Stimulated activated CD4-positive, alpha-beta T cell treated with anti-CD3 and anti-CD28 coated beads, Interleukin-4, amount 100 ng/mL, for 24 hours (primary cell): ENCODE measurements around the gene DLG2.
"Not testable (repeated sequence)": the region's sequence is repeated elsewhere in the genome, so short reads cannot be mapped to it uniquely, and the experiment has no call there.

ENCODE experiments used
- DNase-seq: peaks from one replicate; pipeline ENCODE4 v3.0.0-alpha.2; 2020

DLG2 gene

DNA sequence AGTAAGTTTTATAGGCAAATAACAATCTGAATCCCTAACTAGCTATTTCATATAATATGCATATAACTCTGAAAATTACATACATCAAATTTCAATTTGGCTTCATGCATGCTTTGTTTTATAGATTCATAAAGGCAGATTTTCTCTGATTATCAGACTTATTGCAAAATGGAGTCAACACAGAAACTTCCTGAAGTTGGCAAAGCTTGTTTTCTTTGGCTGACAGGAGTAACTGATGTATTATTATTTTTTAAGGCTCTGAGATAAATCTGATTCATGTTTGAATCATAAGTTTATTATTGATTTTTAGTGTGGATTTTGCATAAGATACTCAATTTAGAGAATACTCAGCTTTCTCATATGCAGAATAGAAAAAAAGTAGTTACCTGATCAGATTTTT is 1984.6 kb downstream of the DLG2 start:
- DNase-seq, result no peak

DNA sequence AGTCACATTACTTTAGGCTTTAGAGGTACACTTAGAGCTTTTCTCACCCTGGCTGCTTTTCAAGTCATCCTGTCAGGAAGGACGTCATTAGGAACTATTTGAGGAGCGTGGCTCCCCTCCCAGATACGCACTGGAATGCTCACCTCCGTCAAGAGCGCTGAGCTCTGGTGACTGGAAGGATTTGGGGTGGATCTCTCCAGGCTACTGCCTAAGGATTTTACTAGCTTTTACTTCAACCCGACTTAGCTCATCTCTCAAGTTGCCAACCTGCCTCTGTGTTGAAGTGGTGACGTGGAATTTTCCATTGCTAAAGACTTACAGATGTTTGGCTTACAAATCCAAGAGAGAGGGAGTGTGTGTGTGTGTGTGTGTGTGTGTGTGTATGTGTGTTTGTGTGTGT is 1985.6 kb downstream of the DLG2 start:
- DNase-seq, result no peak

DNA sequence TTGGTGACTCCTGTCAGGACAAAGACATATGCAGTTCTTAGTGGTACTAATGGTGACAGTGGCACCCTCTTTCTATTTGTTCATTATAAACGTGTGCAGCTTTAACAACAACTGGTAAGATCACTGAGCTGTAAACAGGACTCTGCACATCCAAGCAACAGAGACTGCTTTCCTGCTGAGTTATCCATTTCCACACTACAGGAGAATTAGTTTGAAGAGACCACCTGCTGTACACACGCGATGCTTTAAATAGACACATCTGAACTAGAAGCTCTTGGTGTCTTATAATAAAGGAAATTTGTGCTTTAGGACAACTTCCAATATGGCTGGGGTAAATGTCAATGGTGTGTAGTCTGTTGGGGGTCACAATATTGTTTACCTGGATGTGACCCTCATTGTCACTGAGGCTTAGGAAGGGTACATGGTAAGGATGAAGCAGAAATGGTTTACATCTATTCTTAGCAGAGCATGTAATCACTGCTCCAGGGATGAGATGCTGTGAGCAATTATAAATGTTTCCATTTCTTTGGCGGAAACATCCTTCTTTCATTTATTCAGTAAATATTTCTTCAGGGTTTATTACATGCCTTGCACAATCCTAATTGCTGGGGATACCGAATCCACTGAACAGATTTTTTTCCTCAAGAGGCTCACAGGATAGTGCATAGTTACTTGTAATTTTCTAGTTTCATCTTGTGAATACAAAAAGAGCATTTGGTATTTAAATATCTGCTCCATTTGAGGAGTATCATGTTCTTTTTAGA is 1987.0 kb downstream of the DLG2 start:
- DNase-seq, result no peak

DNA sequence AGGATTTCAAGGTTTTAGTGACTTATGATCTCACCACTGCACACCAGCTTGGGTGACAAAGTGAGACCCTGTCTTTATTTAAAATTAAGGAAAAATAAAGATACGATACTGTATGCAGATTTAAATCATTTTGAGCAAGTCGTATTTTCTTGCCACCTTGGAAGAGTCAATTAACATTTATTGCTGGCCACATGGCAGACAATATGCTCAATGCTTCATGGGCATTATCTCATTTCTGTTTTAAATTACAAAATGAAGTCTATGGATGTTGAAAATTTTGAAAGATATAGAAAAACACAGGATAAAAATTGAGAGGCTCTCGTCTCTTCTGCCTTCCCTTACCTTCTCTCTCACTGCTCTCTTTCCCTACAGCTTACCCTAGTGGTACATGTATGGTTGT is 1992.0 kb downstream of the DLG2 start:
- DNase-seq, result no peak

DNA sequence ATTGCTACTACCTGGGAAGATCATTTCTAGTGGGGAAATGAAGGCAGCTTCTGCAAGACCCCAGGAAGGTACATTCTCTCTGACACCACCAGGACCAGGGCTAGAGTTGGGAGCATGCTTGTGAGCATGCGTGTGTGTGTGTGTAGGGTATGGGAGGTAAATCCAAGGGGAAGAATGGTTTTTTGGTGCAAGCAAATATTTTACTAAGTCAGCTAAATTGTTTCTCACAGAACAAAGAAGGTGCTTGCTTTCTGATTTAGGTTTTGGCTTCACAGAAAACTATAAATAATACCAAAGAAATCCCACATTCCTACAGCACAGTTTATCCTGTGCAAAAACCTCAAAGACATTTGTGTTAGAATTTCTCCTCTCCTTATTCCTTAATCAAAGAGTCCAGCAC is 1996.9 kb downstream of the DLG2 start:
- DNase-seq, result no peak

DNA sequence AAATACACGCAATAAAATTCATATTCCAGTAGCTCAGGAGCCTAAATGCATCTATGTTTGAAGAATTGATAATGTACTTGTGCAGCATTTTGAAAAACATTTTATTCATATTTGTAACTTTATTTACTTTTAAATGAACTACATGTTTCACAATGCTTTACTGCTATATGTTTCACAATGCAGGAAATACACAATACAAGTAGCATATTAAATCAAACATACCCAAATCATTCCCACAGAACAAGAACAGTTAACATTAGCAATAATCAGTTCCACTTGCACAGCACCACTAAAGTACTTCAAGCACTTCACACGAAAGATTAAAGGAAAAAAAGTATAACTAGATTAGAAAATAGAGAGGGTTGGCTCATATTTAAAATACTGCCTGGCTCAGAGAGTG is 1997.4 kb downstream of the DLG2 start:
- DNase-seq, result no peak

DNA sequence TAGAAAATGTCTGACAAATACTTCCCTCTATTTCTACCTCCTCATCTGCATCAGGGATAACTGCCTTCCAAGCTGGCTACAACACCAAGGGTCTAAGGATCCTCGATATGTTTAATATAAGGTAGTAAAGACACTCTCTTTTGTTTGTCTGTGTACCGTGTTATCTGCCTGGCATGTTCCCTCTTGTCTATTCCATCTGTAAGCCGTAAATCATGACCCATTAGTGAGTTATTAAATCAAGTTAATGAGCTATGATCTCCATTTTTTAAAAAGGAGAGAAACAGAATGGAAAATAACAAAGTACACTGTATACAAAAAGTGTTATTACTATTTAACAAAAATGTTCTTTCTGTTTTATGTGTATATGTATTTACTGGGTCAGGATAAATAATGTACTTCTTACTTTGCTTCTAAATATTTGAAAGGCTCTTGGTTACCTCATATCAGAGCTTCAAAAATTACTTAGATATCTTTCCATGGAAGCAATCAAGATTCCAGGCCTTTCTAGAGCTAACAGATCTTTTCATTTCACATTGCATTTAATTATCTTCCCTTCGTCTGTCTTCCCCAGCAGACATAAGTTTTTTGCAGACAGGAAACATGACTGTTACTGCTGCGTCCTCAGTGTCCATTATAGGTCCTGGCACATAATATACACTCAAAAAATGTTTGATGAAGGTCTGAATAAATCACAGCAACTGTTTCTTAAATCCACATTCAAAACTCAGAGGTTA is 1998.4 kb downstream of the DLG2 start:
- DNase-seq, result no peak

DNA sequence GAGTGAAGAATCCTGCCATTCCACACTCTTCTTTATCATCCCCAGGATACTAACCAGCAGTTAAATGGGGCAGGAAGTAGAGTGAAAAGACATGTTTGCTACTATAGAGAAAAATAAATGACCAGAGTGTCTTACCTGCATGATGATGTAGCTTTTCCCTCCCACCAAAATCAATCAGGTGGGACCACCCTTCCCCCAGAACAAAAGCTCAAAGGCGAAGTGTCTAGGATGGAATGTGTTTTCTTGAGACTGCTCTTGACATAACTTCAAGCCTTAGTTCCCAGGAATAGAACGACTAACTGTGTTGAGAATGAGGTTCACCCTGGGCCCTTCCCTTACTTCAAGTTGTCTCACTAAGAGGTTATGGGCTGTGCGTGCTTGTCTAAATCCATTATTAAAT is 2001.8 kb downstream of the DLG2 start:
- DNase-seq, result no peak

DNA sequence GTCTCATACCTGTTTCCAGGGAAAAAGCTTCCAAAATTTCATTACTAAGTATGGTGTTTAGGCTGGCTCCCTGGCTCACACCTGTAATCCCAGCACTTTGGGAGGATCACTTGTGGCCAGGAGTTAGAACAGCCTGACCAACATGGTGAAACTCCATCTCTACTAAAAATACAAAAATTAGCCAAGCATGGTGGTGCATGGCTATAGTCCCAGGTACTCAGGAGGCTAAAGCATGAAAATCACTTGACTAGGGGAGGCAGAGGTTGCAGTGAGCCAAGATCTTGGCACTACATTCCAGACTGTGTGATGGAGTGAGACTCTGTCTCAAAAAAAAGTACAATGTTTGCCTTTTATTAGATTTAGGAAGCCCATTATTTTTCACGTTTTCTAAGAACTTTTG is 2009.5 kb downstream of the DLG2 start:
- DNase-seq, result no peak

DNA sequence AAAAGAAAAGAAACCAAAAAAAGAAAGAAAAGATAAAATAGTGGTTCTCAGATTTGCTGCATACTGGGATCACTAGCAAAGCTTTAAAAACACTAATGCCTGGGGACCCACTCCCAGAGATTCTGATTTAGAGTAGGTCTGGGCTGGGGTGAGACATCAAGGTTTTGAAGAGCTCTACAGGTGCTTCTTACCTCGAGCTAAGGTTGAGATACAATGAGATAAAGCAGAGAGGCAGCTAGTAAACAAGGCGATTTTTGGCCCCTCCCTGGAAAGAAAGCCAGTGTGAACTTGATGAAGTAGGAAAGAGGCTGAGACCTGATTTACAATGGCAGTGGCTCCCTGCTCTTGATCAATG is 2013.4 kb downstream of the DLG2 start:
- DNase-seq, result no peak

DNA sequence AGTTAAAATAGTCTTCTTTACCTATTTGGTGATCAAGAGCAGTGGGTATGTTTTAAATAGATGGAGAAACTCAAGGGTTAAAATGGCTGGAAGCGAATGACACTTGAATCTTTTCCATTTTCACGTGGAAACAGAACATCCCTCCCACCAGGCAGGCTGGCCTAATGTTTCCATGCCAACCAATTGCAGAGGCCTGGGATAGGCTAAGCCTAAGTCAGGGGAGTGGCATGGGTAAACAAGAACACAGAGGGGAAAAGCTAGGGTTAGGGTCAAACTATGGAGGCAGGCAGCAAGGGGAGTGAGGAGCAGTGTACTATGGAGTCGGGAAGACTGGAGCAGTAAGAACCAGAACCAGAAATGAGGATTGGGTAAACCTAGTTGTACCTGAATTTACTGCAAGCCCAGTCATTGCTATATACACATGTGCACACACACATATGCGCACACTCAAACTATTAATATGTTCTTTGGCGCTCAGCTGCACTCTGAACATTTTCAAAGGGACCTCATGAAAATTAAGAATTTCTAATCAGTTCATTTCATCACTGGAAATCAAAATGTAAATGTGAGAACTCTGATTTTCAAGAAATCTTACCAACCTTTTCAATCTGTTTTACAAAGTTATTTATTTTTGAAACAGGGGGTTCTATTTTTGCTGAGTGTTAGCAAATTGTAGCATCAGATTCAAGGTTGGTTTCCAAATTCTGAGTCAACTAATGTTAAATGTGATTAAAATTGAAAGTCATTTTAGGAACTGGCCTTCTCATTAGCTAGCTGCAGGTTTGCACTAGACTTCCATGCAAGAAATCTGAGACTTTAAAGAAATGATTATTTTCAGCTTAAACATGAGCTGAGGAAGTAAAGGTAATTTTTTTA is 2014.0 kb downstream of the DLG2 start:
- no peak for DNase-seq

DNA sequence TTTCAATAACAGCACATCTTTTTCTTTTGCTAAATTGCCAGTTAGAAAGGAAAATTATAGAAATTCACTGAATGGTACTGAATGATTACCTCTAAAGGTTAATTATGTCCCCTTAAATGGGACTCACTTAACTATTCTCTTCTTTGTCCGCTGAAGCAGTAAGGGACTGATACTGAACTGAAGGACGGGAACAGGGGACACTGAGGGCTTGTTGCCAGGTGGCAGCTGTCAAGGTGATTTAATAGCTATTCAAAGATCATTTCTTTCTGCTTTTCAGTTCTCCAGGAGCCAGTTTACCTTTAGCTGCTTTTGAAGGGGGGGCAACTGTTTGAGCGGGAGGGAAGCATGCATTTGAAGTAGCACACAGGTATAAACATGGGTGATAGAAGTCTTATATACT is 2015.5 kb downstream of the DLG2 start:
- no peak for DNase-seq

DNA sequence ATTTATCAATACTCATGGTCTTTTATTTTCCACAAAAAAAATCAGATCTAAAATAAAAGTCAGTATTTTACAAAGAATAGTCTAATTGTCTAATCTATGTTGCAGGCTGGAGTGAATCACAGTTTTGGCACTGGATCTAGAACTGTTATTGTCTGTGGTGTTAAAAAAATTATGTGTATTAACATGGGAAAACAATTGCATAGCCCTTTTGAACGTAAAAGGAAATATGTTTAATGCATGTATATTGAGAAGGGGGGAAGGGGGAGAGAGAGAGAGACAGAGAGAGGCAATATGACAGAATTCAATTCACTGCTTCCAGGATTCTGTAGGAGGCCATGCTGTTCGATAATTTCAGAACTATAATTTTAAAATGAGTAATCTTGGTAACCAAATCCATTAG is 2016.1 kb downstream of the DLG2 start:
- no peak for DNase-seq

DNA sequence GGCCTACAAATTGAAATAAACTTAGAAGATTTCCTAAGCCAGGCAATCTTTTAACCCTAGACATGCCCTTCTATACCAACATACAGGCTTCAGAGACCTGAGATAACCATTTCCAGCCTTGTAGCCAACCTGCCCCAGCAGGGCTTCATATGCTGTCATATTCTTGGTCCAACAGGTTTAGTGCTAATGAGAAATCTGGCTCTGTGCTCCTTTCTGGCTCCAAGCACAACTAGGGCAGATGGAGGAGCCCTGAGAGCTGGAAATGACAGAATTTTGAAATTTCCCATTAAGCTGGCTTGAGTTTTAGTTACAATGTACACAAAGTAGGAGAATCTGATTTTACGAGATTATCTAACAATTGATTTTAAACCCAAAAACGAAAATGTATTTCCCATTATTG is 2018.0 kb downstream of the DLG2 start:
- DNase-seq, result no peak

DNA sequence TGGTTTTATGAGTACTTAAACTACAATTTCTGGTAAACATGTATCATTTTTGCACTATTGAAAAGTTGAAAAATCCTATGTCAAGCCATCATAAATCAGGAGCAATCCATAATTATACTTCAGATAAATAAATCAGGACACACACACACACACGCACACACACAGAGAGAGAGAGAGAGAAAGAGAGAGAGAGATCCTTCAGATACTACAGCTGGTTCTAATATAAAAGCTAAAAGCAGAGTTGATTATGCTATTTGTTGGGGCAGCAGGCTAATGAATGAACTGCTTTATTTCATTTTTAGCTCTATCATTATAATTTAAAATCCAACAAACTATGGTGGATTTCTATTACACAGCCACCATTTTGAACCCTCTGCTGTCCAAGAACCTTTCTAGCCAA is 2018.6 kb downstream of the DLG2 start:
- no peak for DNase-seq

DNA sequence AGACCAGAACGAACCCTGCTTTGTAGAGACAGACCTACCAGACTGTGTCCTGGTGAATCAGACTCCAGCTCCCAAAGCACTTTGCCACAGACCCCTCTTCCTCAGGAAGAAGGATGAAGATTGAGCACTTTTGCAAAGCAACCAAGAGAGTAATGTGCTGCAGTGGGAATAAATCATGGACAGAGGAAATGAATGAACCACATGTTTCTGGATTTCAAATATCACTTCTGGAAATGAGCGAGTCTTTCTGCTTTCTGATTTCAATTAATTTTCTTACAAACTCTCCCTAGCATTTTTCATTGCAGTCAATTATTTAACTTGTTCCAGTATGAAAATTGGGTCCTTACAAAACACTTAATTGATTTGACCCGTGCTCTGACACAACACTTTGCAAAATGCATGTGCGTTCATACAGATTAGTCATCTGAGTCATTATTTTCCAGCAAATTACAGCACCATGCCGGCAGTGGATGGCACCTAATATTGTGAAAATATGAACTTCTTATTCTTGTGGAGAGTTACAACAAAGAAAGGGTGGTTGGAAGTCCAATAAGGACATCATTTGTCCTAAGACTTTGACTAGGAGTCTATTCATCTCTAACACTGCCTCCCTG is 2025.1 kb downstream of the DLG2 start:
- no peak for DNase-seq

DNA sequence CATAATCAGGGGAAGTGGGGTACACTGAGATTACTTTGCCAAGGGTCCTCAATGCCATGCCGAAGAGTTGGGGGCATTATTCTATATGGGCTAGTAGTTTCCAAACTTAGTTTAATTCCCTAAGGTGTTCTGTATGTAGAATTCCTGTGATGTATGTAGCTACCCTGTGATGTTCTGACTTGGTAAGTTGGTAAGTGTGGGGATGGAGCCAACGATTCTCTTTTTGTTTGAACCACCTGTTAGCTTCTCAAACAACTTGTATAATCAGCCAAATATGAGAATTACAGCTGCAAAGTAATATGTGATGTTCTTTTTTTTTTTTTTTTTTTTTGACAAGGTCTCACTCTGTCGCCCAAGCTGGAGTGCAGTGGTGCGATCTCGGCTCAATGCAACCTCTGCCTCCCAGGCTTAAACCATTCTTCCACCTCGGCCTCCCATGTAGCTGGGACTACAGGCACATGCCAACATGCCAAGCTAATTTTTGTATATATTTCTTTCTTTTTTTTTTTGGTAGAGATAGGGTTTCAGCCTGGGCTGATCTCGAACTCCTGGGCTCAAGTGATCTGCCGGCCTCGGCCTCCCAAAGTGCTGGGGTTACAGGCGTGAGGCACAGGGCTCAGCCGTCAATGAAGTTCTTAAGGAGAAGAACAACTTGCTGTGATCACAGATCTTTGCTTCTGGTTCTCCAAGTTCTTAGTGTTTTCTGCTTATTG is 2025.8 kb downstream of the DLG2 start:
- DNase-seq, result no peak

DNA sequence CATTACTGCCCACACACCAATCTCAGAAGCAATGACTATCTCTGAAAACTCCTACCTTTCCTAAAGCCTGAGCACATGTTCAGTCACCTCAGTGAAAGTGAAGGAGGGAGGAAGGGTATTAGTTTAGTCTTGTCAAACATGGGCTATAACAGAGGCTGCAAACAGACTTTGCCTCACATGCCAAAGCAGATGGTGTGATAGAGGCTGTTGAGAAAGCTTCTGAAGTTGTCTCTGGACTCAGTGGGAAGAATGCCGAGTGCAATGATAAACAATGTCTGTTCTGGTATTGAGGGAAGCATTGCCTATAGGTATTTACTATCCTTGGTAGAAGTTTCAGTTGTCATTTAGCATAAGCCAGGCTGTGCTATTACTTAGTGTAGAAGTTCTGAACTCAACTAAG is 2026.5 kb downstream of the DLG2 start:
- DNase-seq, result no peak

DNA sequence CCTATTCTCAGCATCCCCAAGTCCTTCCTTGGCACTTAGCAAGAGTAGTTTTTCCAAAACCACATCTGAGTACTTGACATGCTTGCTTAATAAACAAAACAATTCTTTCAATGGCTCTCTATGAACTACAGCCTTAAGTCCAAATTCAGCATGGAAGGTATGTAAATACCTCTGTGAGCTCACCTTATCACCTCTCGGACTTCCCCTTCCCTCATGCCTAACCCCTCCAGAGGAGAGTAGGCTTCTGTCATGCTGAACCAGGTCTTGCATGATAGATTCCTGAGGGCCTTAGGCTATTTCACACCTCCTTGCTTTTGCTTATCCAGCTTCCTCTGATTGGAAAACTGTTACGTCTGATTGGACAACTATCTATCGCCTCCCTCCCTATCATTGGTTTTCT is 2028.1 kb downstream of the DLG2 start:
- DNase-seq, result no peak

DNA sequence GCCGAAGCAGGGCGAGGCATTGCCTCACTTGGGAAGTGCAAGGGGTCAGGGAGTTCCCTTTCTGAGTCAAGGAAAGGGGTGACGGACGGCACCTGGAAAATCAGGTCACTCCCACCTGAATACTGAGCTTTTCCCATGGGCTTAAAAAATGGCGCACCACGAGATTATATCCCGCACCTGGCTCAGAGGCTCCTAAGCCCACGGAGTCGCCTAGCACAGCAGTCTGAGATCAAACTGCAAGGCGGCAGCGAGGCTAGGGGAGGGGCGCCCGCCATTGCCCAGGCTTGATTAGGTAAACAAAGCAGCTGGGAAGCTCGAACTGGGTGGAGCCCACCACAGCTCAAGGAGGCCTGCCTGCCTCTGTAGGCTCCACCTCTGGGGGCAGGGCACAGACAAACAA is 2039.3 kb downstream of the DLG2 start:
- not testable (repeated sequence) for DNase-seq

DNA sequence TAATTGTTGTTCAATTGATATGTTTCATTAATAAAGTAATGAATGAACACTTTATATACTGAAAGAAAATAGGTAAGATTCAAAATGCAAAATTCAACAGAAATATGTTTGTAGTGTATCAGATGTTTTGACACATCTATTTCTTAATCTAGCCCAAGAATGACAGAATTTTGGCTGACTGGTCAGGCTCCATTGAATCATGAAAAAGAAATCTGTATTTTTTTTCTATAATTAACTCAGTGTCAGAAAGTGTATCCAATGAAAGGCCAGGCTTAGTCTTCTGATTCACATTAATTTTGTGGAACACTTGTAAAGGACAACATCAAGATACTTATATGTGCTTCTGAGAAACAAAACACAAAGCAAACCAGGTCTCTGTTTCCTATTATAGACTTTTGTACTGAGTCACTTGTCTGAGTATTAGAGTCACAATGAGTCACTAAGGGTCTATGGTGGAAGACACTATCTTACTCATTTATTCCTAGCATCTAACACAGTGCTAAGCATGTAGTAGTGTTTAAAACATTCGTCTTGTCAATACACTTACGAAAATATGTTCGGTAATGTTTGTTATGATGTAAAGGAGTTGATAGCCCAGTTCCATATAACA is 2043.3 kb downstream of the DLG2 start:
- no peak for DNase-seq

DNA sequence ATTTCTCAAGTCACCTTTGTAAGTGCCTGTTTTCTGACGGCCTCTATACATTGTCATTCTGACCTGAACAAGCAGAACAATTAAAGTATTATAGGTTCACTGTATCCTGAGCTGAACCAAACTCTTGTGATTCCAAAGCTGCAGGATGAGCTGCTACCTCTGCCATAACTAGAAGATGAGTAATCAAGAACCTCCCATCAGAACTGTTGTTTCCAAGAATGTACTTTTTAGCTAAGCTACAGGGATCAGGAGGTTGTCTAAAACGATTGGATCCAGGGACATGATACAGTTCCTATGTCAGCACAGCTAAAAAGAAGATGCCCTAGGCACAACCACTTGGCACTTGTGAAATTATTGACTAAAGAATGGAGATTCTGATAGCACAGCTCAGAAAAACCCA is 2052.6 kb downstream of the DLG2 start:
- DNase-seq, result no peak
